Tibial nerve (tissue), 4 donors: ENCODE measurements around the gene SFXN3. TPM values are rescaled to one million over a fixed set of nuclear protein-coding genes. Genes with fewer than 3 reads are reported as not detected.

Experiments used
- DNase-seq, 2 donors: peaks; one replicate each; pipeline ENCODE4 v3.0.0-alpha.2; 2019; ENCODE audit warnings: low spot score in 2 of 2
- H3K27ac ChIP-seq, 4 donors: fragments of 200-600 bp; sonication (generic) in 3 of 4; one replicate each; pipeline ENCODE4 v1.5.1; 2017 to 2019; ENCODE audit warnings: mild to moderate bottlenecking in 1 of 4
- H3K27me3 ChIP-seq, 2 donors: fragments of 200-600 bp; sonication (generic) in 1 of 2; one replicate each; pipeline versions ENCODE4 v1.5.1 to v1.6.0; 2017 to 2019
- H3K36me3 ChIP-seq, 3 donors: fragments of 200-600 bp; sonication (generic); one replicate each; pipeline ENCODE4 v1.5.1; 2018 to 2019
- H3K4me1 ChIP-seq, 4 donors: fragments of 200-600 bp; sonication (generic) in 3 of 4; one replicate each; pipeline ENCODE4 v1.5.1; 2017 to 2019
- H3K4me3 ChIP-seq, 4 donors: fragments of 200-600 bp; sonication (generic) in 3 of 4; one replicate each; pipeline ENCODE4 v1.5.1; 2017 to 2019; ENCODE audit warnings: mild to moderate bottlenecking in 1 of 4, moderate library complexity in 1 of 4
- H3K9me3 ChIP-seq, 4 donors: fragments of 200-600 bp; sonication (generic) in 3 of 4; one replicate each; pipeline ENCODE4 v1.5.1; 2017 to 2019
- CTCF ChIP-seq, 5 experiments: fragments of 200-600 bp in 3 of 5; fragments of 450-650 bp in 2 of 5; sonication (generic) in 3 of 5; IDR thresholded peaks; one replicate each; pipeline ENCODE4 v1.5.1; 2016 to 2019; ENCODE audit warnings: antibody characterized with exemption in 5 of 5, mild to moderate bottlenecking in 3 of 5, moderate library complexity in 2 of 5
- EP300 ChIP-seq, 2 donors: sonication (generic); formaldehyde crosslinking; IDR thresholded peaks; one replicate each; pipeline ENCODE4 v1.6.1; 2017; ENCODE audit warnings: antibody characterized with exemption in 2 of 2, mild to moderate bottlenecking in 1 of 2
- POLR2A ChIP-seq, 2 donors: fragments of 450-650 bp; IDR thresholded peaks; one replicate each; pipeline ENCODE4 v1.6.1; 2017; ENCODE audit warnings: antibody characterized with exemption in 2 of 2, mild to moderate bottlenecking in 2 of 2, moderate library complexity in 2 of 2
- WGBS, 2 donors: methylation state at CpG; one replicate each; pipeline ENCODE4 v1.1.5; 2018; 5-methylcytosine and 5-hydroxymethylcytosine counted together
- total RNA-seq, 4 donors: library from RNA; depleted of rRNA; stranded (reverse); fragments of >200 nt; gene quantifications; one replicate each; pipeline ENCODE4 v1.1.0, GENCODE V29; 2016

The SFXN3 gene
- total RNA-seq, 4 donors from 2014 or later, result 77.4 to 181 (median 106) TPM

GRCh38 chr10:100985336-100985735 lies 45.7 kb upstream of the SFXN3 start:
- peaks cover 0 to 68% (median 0%) of the 10 kb centered on the region in 3 donors for H3K36me3 ChIP-seq
- no peaks in the 10 kb centered on the region for H3K27me3 ChIP-seq
- peak overlapping the region in 3 of 4 donors; percentile 29 to 87 (median 85) for H3K27ac ChIP-seq
- WGBS, 2 donors, result 41 to 42% methylated on average over 5 of the region's 5 CpGs
- TF ChIP-seq CTCF (IDR thresholded peaks at IDR 0.05), result no peak
- peak in 1 of 2 donors; percentile 64 for TF ChIP-seq EP300 (IDR thresholded peaks at IDR 0.05)
- TF ChIP-seq POLR2A (IDR thresholded peaks at IDR 0.05), result no peak
- H3K4me3 ChIP-seq, result no peak overlapping the region
- H3K4me1 ChIP-seq, result peaks cover 0 to 48% (median 18%) of the 10 kb centered on the region in 4 donors
- DNase-seq, result no peak
- no peaks in the 10 kb centered on the region for H3K9me3 ChIP-seq

- no peak for TF ChIP-seq EP300 (IDR thresholded peaks at IDR 0.05)
- no peak for TF ChIP-seq CTCF (IDR thresholded peaks at IDR 0.05)
- no peak for TF ChIP-seq POLR2A (IDR thresholded peaks at IDR 0.05)
- Histone ChIP-seq H3K27ac (peak overlapping the region; percentile 41 to 87 (median 83)), H3K4me3 (peak overlapping the region; percentile 65 to 99 (median 94)), H3K36me3 (peaks cover 0 to 68% (median 0%) of the 10 kb centered on the region in 3 donors), H3K9me3 (no peaks in the 10 kb centered on the region), H3K27me3 (no peaks in the 10 kb centered on the region), H3K4me1 (peaks cover 0 to 48% (median 18%) of the 10 kb centered on the region in 4 donors)
- DNase-seq, result no peak
- 12 to 19% methylated on average over 10 to 15 of the region's 17 CpGs for WGBS, 2 donors
Observed at GRCh38 chr10:100986623-100986951, 44.4 kb upstream of the SFXN3 start.

- peak in 1 of 2 donors; percentile 48 for TF ChIP-seq POLR2A (IDR thresholded peaks at IDR 0.05)
- TF ChIP-seq CTCF (IDR thresholded peaks at IDR 0.05), result no peak
- peak; percentile 70 to 88 for TF ChIP-seq EP300 (IDR thresholded peaks at IDR 0.05)
- peaks cover 0 to 48% (median 18%) of the 10 kb centered on the region in 4 donors for H3K4me1 ChIP-seq
Observed at GRCh38 chr10:100986952-100987684, 43.9 kb upstream of the SFXN3 start, which contains the start of the genes MRPL43 and TWNK. Gene MRPL43, minus strand, starts transcription at chr10:100987497. Its CDS starts 54 bp downstream, at chr10:100987443. Gene TWNK, plus strand, starts transcription at chr10:100987543. Its CDS starts 668 bp downstream, at chr10:100988211.

GRCh38 chr10:100987685-100988049 lies 43.4 kb upstream of the SFXN3 start:
- Histone ChIP-seq H3K27ac (peak overlapping the region; percentile 41 to 87 (median 83)), H3K27me3 (no peaks in the 10 kb centered on the region), H3K4me3 (peak overlapping the region; percentile 65 to 99 (median 94)), H3K36me3 (peaks cover 0 to 68% (median 0%) of the 10 kb centered on the region in 3 donors), H3K9me3 (no peaks in the 10 kb centered on the region), H3K4me1 (peaks cover 0 to 48% (median 18%) of the 10 kb centered on the region in 4 donors)
- WGBS, 2 donors, result 1 to 2% methylated on average over 15 of the region's 15 CpGs
- DNase-seq, result no peak
- no peak for TF ChIP-seq CTCF (IDR thresholded peaks at IDR 0.05)
- no peak for TF ChIP-seq EP300 (IDR thresholded peaks at IDR 0.05)
- no peak for TF ChIP-seq POLR2A (IDR thresholded peaks at IDR 0.05)

More at GRCh38 chr10:100986952-100987684, 43.9 kb upstream of the SFXN3 start, which contains the start of the genes MRPL43 and TWNK:
- Histone ChIP-seq H3K9me3 (no peaks in the 10 kb centered on the region), H3K36me3 (peaks cover 0 to 68% (median 0%) of the 10 kb centered on the region in 3 donors), H3K27ac (peak within 1 kb of the TSS; percentile 41 to 87 (median 83)), H3K27me3 (no peaks in the 10 kb centered on the region), H3K4me3 (peak within 1 kb of the TSS; percentile 65 to 99 (median 94))
- DNase-seq, result peak; percentile 64 to 78
- WGBS, 2 donors, result 0% methylated on average over 37 to 43 of the region's 75 CpGs

GRCh38 chr10:100988166-100988565 lies 42.9 kb upstream of the SFXN3 start:
- Histone ChIP-seq H3K4me1 (peaks cover 0 to 48% (median 18%) of the 10 kb centered on the region in 4 donors), H3K27me3 (no peaks in the 10 kb centered on the region), H3K4me3 (peak overlapping the region; percentile 65 to 99 (median 94)), H3K36me3 (peaks cover 0 to 68% (median 0%) of the 10 kb centered on the region in 3 donors), H3K27ac (no peak overlapping the region), H3K9me3 (no peaks in the 10 kb centered on the region)
- no peak for DNase-seq
- 69 to 75% methylated on average over 5 to 10 of the region's 10 CpGs for WGBS, 2 donors
- TF ChIP-seq POLR2A (IDR thresholded peaks at IDR 0.05) (no peak), CTCF (IDR thresholded peaks at IDR 0.05) (no peak), EP300 (IDR thresholded peaks at IDR 0.05) (no peak)
